WI38 (cell line): ENCODE results near the gene UBE3C.

Experiments used
- H3K4me3 ChIP-seq: 2 replicates; pipeline ENCODE4 v1.5.1; 2011; ENCODE audit warnings: low read depth, mild to moderate bottlenecking, control low read depth, low read length
- CTCF ChIP-seq: IDR thresholded peaks from 2 replicates; pipeline ENCODE4 v1.5.1; 2012; ENCODE audit warnings: low read depth, mild to moderate bottlenecking, control low read depth, low read length

UBE3C gene

GRCh38 chr7:157266272-157266671 lies 127.5 kb downstream of the UBE3C start:
- no peak overlapping the region for H3K4me3 ChIP-seq
- TF ChIP-seq CTCF = no peak

GRCh38 chr7:157267516-157267915 lies 128.8 kb downstream of the UBE3C start:
- TF ChIP-seq CTCF = no peak
- no peak overlapping the region for H3K4me3 ChIP-seq

GRCh38 chr7:157267956-157268355 lies 129.2 kb downstream of the UBE3C start:
- no peak overlapping the region for H3K4me3 ChIP-seq
- TF ChIP-seq CTCF = no peak

GRCh38 chr7:157268540-157268939 lies 129.8 kb downstream of the UBE3C start:
- no peak for TF ChIP-seq CTCF
- no peak overlapping the region for H3K4me3 ChIP-seq

GRCh38 chr7:157269341-157270059 lies 130.8 kb downstream of the UBE3C start:
- H3K4me3 ChIP-seq = no peak overlapping the region
- no peak for TF ChIP-seq CTCF

GRCh38 chr7:157270060-157270444 lies 131.3 kb downstream of the UBE3C start:
- H3K4me3 ChIP-seq = no peak overlapping the region
- no peak for TF ChIP-seq CTCF

GRCh38 chr7:157271315-157271990 lies 132.7 kb downstream of the UBE3C start:
- no peak for TF ChIP-seq CTCF
- no peak overlapping the region for H3K4me3 ChIP-seq
